GM12891 (cell line): Measurements from ENCODE around the gene SLC2A8.

Experiments used
- PAX5 ChIP-seq: IDR thresholded peaks from 2 replicates; pipeline ENCODE4 v1.6.1; 2011; ENCODE audit warnings: low read length, moderate library complexity, mild to moderate bottlenecking; ENCODE audit not compliant: insufficient read depth, severe bottlenecking
- POLR2A ChIP-seq: IDR thresholded peaks from 2 replicates; pipeline ENCODE4 v1.6.1; 2011; ENCODE audit warnings: low read depth, low read length, control low read depth
- POLR2AphosphoS5 ChIP-seq: IDR thresholded peaks from 2 replicates; pipeline ENCODE4 v1.6.1; 2011; ENCODE audit warnings: low read depth, low read length, control low read depth
- TAF1 ChIP-seq: IDR thresholded peaks from 2 replicates; pipeline ENCODE4 v1.6.1; 2011; ENCODE audit warnings: low read depth, low read length, control low read depth

GRCh38 chr9:127430415-127430814 is 33.4 kb downstream of the SLC2A8 start:
- TF ChIP-seq TAF1 (no peak), POLR2AphosphoS5 (no peak), POLR2A (no peak), PAX5 (no peak)
